CD4-positive, alpha-beta T cell treated with Interleukin-1 beta for 1 hour (primary cell): Measurements from ENCODE around the gene TCERG1.
A peak's percentile ranks its signal among the peaks of the same experiment; 100 is the strongest.
"Not testable (repeated sequence)": the region's sequence is repeated elsewhere in the genome, so short reads cannot be mapped to it uniquely, and the experiment has no call there.

Source experiments
- DNase-seq, 2 donors: peaks; one replicate each; pipeline ENCODE4 v3.0.0-alpha.2; 2020 to 2022

Gene TCERG1

DNA sequence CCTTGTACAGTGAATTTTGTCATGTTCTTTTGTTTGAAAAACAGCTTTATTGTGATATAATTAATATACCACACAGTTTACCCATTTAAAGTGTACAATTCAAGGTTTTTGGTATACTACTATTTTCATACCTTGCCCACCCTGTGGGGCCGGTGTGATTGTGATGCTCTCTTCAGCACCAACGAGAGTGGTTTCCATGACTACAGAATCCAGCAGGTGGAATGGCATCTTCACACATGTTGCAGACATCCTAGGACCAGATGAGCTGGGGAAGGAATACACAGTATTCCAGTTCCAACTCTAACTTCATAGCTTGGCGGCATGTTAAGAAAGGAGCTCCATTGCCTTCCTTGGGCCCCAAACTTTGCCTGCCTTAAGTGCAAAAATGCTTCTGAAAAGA lies 76.6 kb downstream of the TCERG1 start:
- no peak for DNase-seq

DNA sequence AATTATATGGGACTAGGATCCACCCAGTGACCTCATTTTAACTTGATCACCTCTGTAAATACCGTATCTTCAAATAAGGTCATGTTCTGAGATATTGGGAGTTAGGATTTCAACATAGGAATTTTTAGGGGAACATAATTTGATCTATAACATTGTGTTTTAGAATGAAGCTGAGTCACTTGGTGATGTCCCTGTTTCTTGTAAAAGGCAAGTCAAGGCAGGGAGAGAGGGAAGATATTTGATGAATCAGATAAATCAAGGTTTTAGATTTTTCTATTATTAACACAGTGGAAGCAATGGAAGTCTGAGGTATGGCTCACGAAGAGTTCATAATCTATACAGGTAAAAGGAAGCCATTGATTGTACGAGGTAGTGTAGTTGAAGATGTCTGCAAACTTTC lies 80.7 kb downstream of the TCERG1 start:
- DNase-seq: no peak

DNA sequence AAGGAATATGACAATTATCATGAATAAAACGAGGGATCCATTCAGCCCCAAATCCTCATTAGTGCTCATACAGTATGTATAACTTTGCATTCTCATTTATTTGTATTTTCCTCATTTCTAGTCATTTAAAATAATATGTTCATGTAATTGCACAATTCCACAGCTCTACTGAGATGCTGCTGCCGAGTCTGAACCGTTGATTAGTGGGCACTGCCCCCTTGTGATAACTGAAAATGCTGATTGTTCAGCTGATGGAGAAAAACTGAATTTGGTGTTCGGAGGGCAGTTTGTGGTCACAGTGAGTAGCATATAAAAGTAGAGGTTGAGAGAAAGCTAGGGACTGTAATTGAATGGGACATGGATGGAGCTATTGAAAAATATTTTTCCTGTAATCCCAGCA lies 81.1 kb downstream of the TCERG1 start:
- DNase-seq: no peak

DNA sequence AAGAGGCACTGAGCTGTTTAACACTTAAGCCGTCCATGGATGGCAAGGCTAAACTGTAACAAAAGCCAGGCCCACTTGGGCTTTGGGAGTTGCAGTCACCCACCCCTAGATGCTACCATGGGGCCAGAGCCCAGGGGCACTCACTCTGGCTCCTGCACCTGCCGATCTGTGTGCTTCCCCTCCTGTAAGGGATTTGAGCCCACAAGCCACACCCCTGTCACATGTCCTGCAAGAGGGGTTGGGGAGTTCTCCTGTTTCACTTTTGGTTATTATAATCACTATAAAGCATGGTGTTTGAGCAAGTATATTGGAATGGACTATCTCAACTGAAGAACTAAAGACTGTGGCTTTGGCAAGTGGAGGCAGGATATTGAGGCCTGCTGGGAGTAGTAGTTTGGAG lies 82.9 kb downstream of the TCERG1 start:
- DNase-seq: no peak

DNA sequence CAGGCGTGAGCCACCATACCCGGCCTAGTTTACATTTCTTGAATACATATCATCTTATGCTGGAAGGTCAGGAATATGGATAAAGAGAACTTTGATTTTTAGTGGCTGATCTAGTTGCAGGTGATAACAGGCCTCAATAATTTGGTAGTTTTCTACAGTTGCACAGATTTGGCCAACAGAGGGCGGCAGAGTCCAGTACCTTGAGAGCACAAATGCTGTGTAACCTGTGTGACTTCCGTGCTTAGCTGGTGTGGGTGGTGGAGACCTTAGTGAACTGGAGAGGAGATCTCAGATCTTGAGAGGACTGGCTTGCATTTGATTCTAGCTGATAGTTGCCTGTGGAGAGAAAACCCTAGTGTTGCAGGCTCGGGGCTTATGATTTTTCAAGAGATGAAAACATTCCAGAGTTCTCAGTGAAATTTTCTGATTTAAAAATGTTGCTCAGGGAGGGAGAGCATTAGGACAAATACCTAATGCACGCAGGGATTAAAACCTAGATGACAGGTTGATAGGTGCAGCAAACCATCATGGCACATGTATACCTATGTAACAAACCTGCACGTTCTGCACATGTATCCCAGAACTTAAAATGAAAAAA lies 86.2 kb downstream of the TCERG1 start:
- DNase-seq: peak; percentile 58 to 71

DNA sequence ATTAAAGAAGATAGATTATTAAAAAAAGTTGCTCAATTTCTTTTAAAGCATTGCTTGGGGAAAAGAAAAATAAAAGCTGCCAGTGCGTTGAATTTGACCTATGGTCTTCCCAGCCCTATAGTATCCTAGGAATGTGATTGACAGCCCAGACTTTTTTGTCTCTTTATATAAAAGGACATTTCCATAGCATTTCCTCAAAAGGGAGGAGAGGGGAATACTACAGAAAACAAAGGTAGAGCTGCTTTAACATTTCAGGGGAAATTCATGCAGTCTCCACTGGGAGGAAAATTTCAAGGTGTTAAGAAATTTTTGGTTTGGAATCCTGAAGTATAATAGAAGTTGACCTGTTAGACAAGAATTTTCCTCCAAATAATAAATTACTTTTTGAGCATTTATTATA lies 86.7 kb downstream of the TCERG1 start:
- DNase-seq: no peak

DNA sequence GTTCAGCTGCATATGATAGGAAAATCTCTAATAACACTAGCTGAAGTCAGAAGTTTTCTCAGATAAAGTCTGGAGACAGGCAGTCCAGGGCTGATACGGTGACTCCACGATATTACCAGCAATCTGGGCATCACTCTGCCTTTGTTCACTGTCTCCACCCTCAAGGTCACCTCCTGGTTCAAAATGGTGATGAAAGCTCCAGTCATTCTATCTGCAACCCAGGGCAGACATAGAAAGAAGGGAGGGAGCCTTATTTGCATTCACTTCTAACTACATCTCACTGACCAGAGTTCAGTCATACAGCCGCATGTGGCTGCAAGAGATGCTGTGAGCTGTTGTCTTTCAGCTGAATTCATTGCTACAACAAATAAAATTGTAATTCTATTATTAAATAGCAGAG lies 91.3 kb downstream of the TCERG1 start:
- DNase-seq: no peak

DNA sequence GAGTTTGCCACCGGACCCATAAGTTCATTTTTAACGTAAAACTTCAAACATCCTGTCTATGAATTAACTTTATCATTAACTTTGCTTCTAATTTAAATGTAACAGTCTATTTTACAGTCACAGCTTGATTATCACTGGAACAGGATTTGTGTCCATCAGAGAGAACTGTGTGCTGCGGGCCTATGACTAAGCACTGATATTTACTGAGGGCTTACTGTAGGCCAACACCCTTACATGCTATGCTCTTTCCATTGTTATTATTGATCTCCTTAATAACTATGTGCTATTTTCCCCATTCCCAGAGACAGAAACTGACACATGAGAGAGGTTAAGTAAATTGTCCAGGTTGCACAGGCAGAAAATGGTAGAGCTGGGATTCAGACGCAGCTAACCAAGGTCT lies 92.8 kb downstream of the TCERG1 start:
- DNase-seq: no peak

DNA sequence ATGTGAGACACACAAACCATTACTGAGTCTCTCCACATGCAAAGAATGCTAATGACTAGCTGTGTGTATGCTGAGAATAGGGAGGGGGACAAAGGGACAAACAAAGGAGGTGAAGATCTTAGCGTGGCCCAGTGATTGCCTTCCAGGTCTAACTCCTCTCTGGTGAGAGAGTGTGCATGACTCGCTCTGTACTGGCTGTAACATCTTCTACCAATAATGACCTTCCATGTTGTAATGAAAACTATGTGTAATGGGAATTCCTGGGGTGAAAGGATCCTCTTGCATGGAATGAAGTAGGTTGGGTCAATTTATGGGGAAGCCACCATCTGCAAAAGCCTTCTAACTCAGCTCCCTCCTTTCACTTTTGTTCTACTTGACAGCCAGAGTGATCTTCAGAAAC lies 93.3 kb downstream of the TCERG1 start:
- no peak for DNase-seq

DNA sequence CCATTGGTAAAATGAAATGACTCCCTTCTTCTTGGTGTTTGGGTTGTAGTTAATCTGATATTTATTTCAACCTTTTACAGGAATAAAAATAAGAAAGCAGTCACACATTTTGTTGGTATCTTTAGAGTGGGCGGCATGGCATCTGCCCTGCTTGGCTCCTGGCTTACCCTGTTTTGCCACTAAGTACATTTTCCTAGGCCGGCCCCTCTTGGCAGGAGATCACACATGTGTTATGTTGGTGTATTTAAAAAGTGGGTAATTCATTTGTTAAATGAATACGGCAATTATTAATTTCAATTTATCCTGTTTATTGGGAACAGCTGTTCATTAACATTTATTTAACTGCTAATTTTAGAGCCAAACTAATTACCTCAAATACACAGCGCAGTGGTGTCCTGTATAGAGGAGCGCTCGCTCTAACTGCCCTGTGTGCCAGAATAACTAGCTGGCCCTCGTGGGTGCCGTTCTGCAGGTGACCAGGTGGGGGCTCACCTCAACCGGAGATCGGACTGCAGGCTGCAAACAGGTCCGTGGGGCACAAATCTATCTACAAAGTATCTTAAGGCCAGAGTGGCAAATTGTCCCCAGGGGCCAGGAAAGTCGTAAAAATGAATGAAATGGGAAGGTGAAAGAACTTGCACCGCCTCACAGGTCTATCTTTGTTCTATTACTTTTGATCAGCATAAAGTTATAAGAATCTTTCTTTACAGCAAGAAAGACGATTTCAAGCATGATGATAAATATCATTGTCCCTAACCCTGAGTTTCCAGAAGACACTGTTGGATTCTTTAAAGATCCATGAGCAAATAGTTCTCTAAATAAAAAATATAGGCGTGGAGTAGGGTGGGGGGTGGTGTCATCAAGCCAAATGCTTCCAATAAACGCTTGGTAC lies 95.1 kb downstream of the TCERG1 start:
- DNase-seq: peak; percentile 47 to 66

DNA sequence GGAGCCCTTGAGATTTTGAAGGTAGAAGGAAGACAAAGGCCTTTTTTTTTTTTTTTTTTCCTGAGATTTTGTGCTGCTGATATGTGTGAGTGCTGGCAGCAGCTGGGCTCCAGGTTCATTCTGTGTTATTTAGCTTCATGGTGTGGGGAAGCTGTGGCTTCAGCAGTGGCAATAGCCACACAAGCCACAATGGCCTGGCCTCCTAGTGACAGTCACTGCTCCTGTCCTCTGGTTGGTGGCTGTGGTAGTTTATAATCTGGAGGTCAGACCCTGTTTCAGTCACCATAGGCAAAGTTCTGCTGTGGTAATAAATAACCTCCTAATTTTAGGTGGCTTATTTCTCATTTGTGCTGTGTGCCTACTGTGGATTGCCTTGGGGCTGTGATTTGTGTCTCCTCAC lies 97.1 kb downstream of the TCERG1 start:
- no peak for DNase-seq

DNA sequence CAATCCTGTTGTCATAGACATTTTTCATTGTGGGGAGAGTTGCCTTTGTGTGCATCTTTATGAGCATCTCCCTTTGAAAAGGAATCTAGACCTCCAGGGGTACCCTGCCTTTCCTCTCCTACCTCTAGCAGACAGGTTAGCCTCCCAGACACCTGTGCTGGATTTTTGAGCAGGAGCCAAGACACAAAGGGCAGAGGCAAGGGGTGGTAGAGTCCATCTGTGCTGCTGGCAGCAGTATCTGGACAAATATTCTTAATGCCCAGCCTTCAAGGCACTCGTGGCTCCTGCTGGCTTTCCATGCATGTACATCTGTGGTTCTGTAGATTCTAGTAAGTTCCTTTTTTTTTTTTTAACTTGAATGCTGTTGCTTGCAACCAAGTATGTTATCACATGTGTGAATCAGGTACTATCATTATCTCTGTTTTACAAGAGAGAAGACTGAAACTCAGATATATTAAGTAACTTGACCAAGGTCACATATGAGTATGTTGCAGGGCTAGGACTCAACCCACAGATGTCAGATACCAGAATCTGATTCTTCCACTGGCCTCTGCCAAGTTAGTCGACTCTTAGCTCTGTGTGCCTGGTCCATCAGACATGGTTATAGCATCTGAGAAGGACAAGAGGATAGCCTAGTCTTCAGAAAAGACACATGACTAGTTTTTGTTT lies 101.8 kb downstream of the TCERG1 start:
- no peak for DNase-seq

DNA sequence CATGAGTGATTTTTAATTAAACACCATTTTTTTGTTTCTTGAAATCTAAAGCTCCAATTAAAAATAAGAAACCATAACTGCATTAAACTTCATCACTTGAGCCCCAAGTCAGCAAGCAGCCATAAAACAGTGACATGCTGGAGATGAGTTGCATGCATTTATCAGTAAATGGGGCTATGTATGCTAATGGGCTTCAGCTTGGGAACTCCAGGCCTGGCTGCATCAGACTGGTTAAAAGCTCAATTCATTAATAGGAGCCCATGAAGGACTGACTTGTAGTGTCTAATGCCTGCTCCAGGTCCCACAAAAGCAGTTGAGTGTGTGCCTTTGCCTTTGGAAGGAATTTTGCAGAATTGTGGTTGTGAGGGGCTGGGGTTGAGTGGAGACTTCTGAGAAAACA lies 102.5 kb downstream of the TCERG1 start:
- no peak for DNase-seq

DNA sequence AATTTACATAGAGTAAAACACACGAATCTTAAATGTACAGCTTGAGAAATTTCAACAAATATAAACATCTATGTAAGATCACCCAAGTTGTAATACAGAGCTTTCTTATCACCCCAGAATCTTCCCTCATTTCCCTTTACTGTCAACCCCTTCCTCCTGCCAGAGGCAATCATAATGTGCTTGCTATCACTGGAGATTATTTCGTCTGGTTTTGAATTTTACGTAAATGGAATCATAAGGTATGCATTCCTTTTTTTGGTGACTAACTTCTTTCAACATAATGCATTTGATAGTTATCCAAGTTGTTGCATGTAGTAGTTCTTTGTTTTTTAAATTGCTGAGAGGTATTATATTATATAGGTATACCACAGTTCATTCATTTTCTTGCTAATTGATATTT lies 106.3 kb downstream of the TCERG1 start:
- no peak for DNase-seq

DNA sequence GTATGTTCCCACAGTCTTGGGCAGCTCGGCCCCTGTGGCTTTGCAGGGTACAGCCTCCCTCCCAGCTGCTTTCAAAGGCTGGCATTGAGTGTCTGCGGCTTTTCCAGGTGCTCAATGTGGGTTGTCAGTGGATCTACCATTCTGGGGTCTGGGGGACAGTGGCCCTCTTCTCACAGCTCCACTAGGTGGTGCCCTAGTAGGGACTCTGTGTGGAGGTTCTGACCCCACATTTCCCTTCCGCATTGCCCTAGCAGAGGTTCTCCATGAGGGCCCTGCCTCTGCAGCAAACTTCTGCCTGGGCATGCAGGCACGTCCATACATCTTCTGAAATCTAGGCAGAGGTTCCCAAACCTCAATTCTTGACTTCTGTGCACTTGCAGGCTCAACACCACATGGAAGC lies 109.8 kb downstream of the TCERG1 start:
- not testable (repeated sequence) for DNase-seq

DNA sequence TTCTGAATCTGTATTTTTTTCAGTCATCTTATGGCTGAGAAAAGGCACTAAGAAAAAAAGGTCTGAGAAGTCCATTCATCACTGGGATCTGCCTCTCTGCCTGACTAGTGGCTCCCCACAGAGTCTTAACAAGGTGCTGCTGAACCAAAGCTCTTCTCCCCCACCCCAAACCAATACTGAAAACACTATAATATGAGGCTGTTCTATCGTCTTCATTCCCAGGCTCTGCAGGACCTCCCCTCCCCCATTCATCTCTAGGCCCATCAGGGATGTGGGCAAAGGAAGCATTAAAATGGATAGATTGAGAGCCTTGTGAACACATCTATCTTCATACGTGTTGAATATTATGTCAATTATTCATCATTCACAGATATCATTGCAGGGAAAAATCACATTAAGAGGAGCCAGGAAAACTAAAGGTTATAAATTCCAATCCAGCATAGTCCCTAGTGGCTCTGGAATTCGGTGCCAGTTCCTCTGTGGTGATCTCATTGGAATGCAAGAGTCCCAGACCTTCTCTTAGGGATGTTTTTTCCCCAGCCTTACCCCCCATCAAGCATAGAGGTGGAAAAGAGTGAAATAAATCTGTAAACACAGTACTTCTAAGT lies 113.2 kb downstream of the TCERG1 start:
- no peak for DNase-seq
